NCI-H1694 treated with DMSO at 0.1 percent for 48 hours (cell line): Measurements from ENCODE around the gene ACTN4.

Experiments used
- DNase-seq: peaks from one replicate; lab custom pipeline; 2025; lab: John Stamatoyannopoulos, UW

ACTN4 gene

GRCh38 chr19:38709671-38710415 is 62.4 kb downstream of the ACTN4 start:
- no peak for DNase-seq

- no peak for DNase-seq
These were observed 62.9 kb downstream of the ACTN4 start for GRCh38 chr19:38710416-38710702.

- DNase-seq = no peak
These were observed 63.7 kb downstream of the ACTN4 start for GRCh38 chr19:38710928-38711725.

- no peak for DNase-seq
These were observed 64.3 kb downstream of the ACTN4 start for GRCh38 chr19:38711726-38712153.

GRCh38 chr19:38712161-38712748 is 64.8 kb downstream of the ACTN4 start:
- DNase-seq = no peak

GRCh38 chr19:38713227-38713649 is 65.8 kb downstream of the ACTN4 start:
- DNase-seq = no peak

- DNase-seq = no peak
These were observed 66.4 kb downstream of the ACTN4 start for GRCh38 chr19:38713865-38714264.

GRCh38 chr19:38714354-38714778 is 66.9 kb downstream of the ACTN4 start:
- DNase-seq = no peak

GRCh38 chr19:38715555-38715954 is 68.1 kb downstream of the ACTN4 start:
- DNase-seq = no peak

GRCh38 chr19:38717051-38717450 is 69.6 kb downstream of the ACTN4 start:
- no peak for DNase-seq

GRCh38 chr19:38717855-38718254 is 70.4 kb downstream of the ACTN4 start:
- DNase-seq = no peak

- DNase-seq = no peak
These were observed 71.5 kb downstream of the ACTN4 start for GRCh38 chr19:38718747-38719543.

GRCh38 chr19:38719761-38720558 is 72.5 kb downstream of the ACTN4 start:
- DNase-seq = no peak

GRCh38 chr19:38720559-38721236 is 73.2 kb downstream of the ACTN4 start:
- DNase-seq = no peak

- DNase-seq = no peak
These were observed 74.0 kb downstream of the ACTN4 start for GRCh38 chr19:38721496-38721895.

GRCh38 chr19:38721979-38722773 is 74.7 kb downstream of the ACTN4 start:
- DNase-seq = no peak

GRCh38 chr19:38722947-38723605 is 75.6 kb downstream of the ACTN4 start:
- DNase-seq = no peak

GRCh38 chr19:38723606-38723965 is 76.1 kb downstream of the ACTN4 start:
- DNase-seq = no peak

- no peak for DNase-seq
These were observed 76.8 kb downstream of the ACTN4 start for GRCh38 chr19:38723990-38724854.
